Endothelial cell of umbilical vein (primary cell): ENCODE data around the gene DNAJC19. TPM values are rescaled to one million over a fixed set of nuclear protein-coding genes. Genes with fewer than 3 reads are reported as not detected.

ENCODE experiments used
- BruUV-seq: library from RNA; stranded (reverse); fragments of 400-500 nt; replicated peaks from 2 replicates; lab custom pipeline; 2021; lab: Mats Ljungman, UMichigan
- CTCF ChIA-PET: fragments of 300-600, 350-600 bp; sonication (Branson Sonifier 250); formaldehyde crosslinking; loops from one replicate; lab custom pipeline; 2021; ENCODE audit warnings: antibody characterized with exemption, inconsistent platforms; lab: Charles Lee
- POLR2A ChIA-PET: fragments of 300-600, 350-600 bp; sonication (Branson Sonifier 250); formaldehyde crosslinking; loops from one replicate; lab custom pipeline; 2021; ENCODE audit warnings: antibody characterized with exemption, inconsistent platforms; lab: Charles Lee
- DNase-seq: peaks from one replicate; pipeline ENCODE4 v3.0.0-alpha.2; 2011; ENCODE audit warnings: low read depth, low spot score
- FAIRE-seq: peaks from 2 replicates; lab custom pipeline; 2011; peaks lifted over from hg19 to GRCh38; lab: Jason Lieb, UNC
- H2AFZ ChIP-seq: 2 replicates; pipeline ENCODE4 v1.6.0; 2012; ENCODE audit warnings: low read depth, low read length, control low read depth, inconsistent platforms
- H3K27ac ChIP-seq: 2 replicates; pipeline ENCODE4 v1.5.1; 2011; ENCODE audit warnings: low read depth, mild to moderate bottlenecking, control low read depth, low read length, moderate library complexity; ENCODE audit not compliant: insufficient read depth
- H3K27me3 ChIP-seq, 2 experiments: 2 replicates each; pipeline versions ENCODE4 v1.6.0 to v1.6.1; 2011; ENCODE audit warnings: low read length in 2 of 2, mixed read lengths in 1 of 2; ENCODE audit not compliant: control insufficient read depth in 2 of 2, insufficient read depth in 2 of 2
- H3K36me3 ChIP-seq, 2 experiments: 2 replicates in 1 of 2; 3 replicates in 1 of 2; pipeline ENCODE4 v1.5.1; 2011; ENCODE audit warnings: low read length in 2 of 2, mild to moderate bottlenecking in 1 of 2, moderate library complexity in 1 of 2; ENCODE audit not compliant: control insufficient read depth in 2 of 2, insufficient read depth in 2 of 2; ENCODE audit errors: extremely low read depth in 1 of 2
- H3K4me1 ChIP-seq: 3 replicates; pipeline ENCODE4 v1.5.1; 2011; ENCODE audit warnings: mild to moderate bottlenecking, low read length; ENCODE audit not compliant: control insufficient read depth, insufficient read depth; ENCODE audit errors: extremely low read depth
- H3K4me2 ChIP-seq: 2 replicates; pipeline ENCODE4 v1.6.1; 2011; ENCODE audit warnings: low read length, control low read depth, mixed read lengths; ENCODE audit not compliant: insufficient read depth
- H3K4me3 ChIP-seq, 3 experiments: fragments of 200-600 bp in 1 of 3; sonication (generic), shearing (Covaris generic) in 1 of 3; replicated peaks in 1 of 3; 2 replicates each; pipeline ENCODE4 v1.5.1; 2011 to 2016; ENCODE audit warnings: control low read depth in 3 of 3, low read length in 3 of 3, mild to moderate bottlenecking in 2 of 3, inconsistent platforms in 1 of 3, low read depth in 1 of 3, moderate library complexity in 1 of 3; ENCODE audit not compliant: insufficient read depth in 1 of 3
- H3K79me2 ChIP-seq: 2 replicates; pipeline ENCODE4 v1.6.0; 2012; ENCODE audit warnings: low read length, inconsistent platforms; ENCODE audit not compliant: control insufficient read depth, insufficient read depth
- H3K9ac ChIP-seq: replicated peaks from 2 replicates; pipeline ENCODE3; 2011; ENCODE audit warnings: low read length, control low read depth; ENCODE audit not compliant: insufficient read depth; ENCODE audit errors: extremely low read depth
- H3K9me1 ChIP-seq: replicated peaks from 3 replicates; pipeline ENCODE4 v1.6.0; 2011; ENCODE audit warnings: mild to moderate bottlenecking, low read length; ENCODE audit not compliant: control insufficient read depth, insufficient read depth; ENCODE audit errors: extremely low read depth
- H3K9me3 ChIP-seq: replicated peaks from 2 replicates; pipeline ENCODE4 v1.5.1; 2012; ENCODE audit warnings: low read length, inconsistent platforms; ENCODE audit not compliant: control insufficient read depth, insufficient read depth
- H4K20me1 ChIP-seq: replicated peaks from 2 replicates; pipeline ENCODE3; 2011; ENCODE audit warnings: mild to moderate bottlenecking, low read length; ENCODE audit not compliant: control insufficient read depth, insufficient read depth; ENCODE audit errors: extremely low read depth
- FOS ChIP-seq: IDR thresholded peaks from 2 replicates; pipeline ENCODE4 v1.6.1; 2011; ENCODE audit warnings: mild to moderate bottlenecking, low read length, moderate library complexity, borderline replicate concordance; ENCODE audit not compliant: insufficient read depth
- GATA2 ChIP-seq: IDR thresholded peaks from 2 replicates; pipeline ENCODE4 v1.7.0; 2011; ENCODE audit warnings: low read depth, mild to moderate bottlenecking, moderate library complexity, mixed read lengths, low read length; ENCODE audit not compliant: insufficient read length, insufficient read depth
- JUN ChIP-seq: IDR thresholded peaks from 2 replicates; pipeline ENCODE4 v1.6.1; 2011; ENCODE audit warnings: borderline replicate concordance, low read depth; ENCODE audit not compliant: insufficient read length, insufficient read depth
- MYC ChIP-seq: IDR thresholded peaks from one replicate; pipeline ENCODE4 v1.6.1; 2011; ENCODE audit warnings: mild to moderate bottlenecking, low read depth, low read length
- dilution Hi-C: fragments of 300-500 bp; cut with MboI; formaldehyde crosslinking; loops from one replicate; pipeline ENCODE4 v1.15.0; 2019; ENCODE audit warnings: low sequenced_read_pairs; ENCODE audit not compliant: extremely low pct_ligation_motif_present
- intact Hi-C: fragments of 100-400 bp; cut with micrococcal nuclease; formaldehyde crosslinking; loops from one replicate; pipeline ENCODE4 v1.10.0; 2022
- polyA plus RNA-seq, 4 experiments: library from polyadenylated mRNA; depleted of rRNA in 3 of 4; stranded (reverse) in 3 of 4; unstranded in 1 of 4; fragments of >200 nt; gene quantifications; 2 replicates each; pipeline versions ENCODE4 v1.2.1 to v1.2.3, GENCODE V29; 2011 to 2012; ENCODE audit warnings: missing spikeins in 1 of 4
- total RNA-seq: library from RNA; stranded (reverse); gene quantifications from 2 replicates; pipeline ENCODE4 v1.2.3, GENCODE V29; 2021
- TF ChIP-seq, protein P1 (sequence below), 2 donors: IDR thresholded peaks; 1 replicate in 1 of 2; 2 replicates in 1 of 2; pipeline ENCODE4 v1.5.1; 2011; ENCODE audit warnings: low read length in 2 of 2, mild to moderate bottlenecking in 2 of 2, moderate library complexity in 2 of 2, control low read depth in 1 of 2, inconsistent platforms in 1 of 2, low read depth in 1 of 2; ENCODE audit not compliant: insufficient read depth in 1 of 2; ENCODE audit errors: extremely low read depth in 1 of 2

DNAJC19 gene
- total and polyA plus RNA-seq, 2 donors (not counting 3 experiments of a cell fraction or from before 2014, with no cell fraction given): 32.6 to 50.6 TPM

DNA sequence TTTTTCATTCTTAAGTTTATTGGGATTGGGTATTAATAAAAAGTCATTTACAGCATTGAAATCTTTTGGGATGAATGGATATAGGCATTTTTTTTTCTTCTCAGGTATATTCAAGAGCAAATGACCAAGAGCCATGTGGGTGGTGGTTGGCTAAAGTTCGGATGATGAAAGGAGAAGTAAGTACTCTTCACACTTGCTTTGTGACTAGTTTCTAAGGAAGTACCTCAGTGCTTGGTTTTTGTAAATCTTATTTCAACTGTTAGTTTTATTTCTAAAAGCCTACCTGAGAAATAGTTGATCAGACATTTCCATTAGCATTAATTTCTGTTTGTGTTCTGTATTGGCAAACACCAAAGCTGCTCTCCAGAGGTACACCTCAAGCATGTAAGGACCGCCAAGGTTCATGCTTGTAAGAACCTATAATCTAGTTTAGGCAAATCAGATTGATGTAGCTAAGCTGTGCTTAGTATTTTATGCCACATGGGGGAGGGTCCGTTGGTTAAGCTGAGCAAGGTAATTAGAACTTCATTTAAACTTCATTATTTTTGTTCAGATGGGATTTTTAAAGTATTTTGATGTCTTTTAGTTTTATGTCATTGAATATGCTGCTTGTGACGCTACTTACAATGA lies 41.7 kb downstream of the DNAJC19 start:
- POLR2A ChIA-PET: no interaction called here

More for the DNA sequence above, 41.7 kb downstream of the DNAJC19 start:
- TF ChIP-seq GATA2: no peak
- no peak for TF ChIP-seq JUN
- TF ChIP-seq FOS: no peak
- TF ChIP-seq MYC: no peak
- TF ChIP-seq, protein P1, sequence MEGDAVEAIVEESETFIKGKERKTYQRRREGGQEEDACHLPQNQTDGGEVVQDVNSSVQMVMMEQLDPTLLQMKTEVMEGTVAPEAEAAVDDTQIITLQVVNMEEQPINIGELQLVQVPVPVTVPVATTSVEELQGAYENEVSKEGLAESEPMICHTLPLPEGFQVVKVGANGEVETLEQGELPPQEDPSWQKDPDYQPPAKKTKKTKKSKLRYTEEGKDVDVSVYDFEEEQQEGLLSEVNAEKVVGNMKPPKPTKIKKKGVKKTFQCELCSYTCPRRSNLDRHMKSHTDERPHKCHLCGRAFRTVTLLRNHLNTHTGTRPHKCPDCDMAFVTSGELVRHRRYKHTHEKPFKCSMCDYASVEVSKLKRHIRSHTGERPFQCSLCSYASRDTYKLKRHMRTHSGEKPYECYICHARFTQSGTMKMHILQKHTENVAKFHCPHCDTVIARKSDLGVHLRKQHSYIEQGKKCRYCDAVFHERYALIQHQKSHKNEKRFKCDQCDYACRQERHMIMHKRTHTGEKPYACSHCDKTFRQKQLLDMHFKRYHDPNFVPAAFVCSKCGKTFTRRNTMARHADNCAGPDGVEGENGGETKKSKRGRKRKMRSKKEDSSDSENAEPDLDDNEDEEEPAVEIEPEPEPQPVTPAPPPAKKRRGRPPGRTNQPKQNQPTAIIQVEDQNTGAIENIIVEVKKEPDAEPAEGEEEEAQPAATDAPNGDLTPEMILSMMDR (IDR thresholded peaks at IDR 0.05; ENCODE audit: extremely low read depth in 1 of 2, insufficient read depth in 1 of 2, low read depth in 1 of 2, low read length in 2 of 2): no peak
- FAIRE-seq (no peak), DNase-seq (no peak)
- Histone ChIP-seq H3K79me2 (peaks cover 52% of the 10 kb centered on the region), H3K4me1 (no peaks in the 10 kb centered on the region), H4K20me1 (peaks cover 9% of the 10 kb centered on the region), H3K4me2 (no peak overlapping the region), H3K9me1 (peaks cover 2% of the 10 kb centered on the region), H2AFZ (no peak overlapping the region), H3K27ac (no peak overlapping the region), H3K27me3 (no peaks in the 10 kb centered on the region), H3K36me3 (peaks cover 8 to 11% of the 10 kb centered on the region in 2 experiments), H3K9ac (no peak overlapping the region), H3K4me3 (no peak overlapping the region), H3K9me3 (no peaks in the 10 kb centered on the region)
- no TSS peak for BruUV-seq
- dilution Hi-C loops: no loop called here
- intact Hi-C loops: no loop called here
- CTCF ChIA-PET: interaction anchor here (0.9 kb wide), 1 partner anchor 14 kb away, joined by 3 read pairs; no protein-coding TSS in a partner anchor
